Measurements from ENCODE around the gene MEN1. TPM values are rescaled to one million over a fixed set of nuclear protein-coding genes. Genes with fewer than 3 reads are reported as not detected.

MEN1 gene
- total and polyA plus RNA-seq, 2 of the 13 experiments (the other 11 are each of a cell fraction or from before 2014, with no cell fraction given), result 20.5 to 27.3 TPM

DNA sequence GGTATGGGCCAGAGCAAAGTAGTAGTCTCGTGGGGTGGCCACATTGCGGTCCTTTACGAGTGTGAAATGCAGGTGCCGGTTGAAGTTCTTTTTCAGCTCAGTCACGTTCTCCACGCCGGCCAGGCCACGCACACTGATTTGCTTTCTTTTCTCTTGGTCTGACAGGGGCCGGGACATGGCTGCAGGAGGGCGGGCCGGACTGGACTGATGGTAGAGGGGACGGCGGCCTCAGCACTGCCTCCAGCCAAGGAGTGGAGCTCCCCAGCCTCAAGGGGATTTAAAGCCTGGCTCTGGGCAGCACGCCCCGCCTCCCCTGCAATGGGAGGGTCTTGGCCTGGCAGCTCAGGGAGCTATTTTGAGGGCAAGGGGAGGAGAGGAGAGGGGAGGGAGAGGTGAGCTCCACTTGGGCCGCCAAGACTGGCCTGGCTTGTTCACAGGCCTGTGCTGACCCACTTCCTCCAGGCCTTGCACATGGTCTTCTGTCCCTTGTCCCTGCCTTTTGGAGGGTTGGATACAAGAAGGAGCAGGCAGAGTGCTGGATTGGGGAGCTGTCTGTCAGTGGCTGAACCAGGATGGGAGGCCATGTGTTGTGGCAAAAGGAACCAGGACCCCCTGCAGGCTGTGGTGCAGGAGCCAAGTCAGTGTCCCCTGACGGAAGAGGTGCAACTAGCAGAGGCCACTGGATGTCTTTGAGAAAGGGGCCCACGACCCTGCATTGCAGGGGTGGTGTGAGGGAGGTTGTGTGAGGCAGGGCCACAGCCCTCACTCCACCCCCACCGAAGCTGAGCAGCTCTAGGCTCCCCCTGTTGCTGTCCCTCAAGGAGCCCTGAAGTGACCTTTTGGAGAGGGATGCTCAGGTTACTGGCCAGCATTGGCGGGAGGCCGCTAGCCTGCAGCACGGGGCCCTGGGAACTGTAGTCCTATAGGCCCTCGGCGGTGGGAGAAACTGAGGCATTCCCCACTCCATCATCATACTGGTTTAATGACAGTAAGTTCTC, 50.3 kb downstream of the MEN1 start, which contains the start of gene PYGM (continued):
- TF ChIP-seq ZNF501 (CRISPR knock-in tag; IDR thresholded peaks at IDR 0.05) (0 out of 2 replicates have a peak, but pooled peaks have one; percentile 32), THAP11 (CRISPR knock-in tag; IDR thresholded peaks at IDR 0.05) (peak; percentile 62; the same call in 1 of the 2 replicates), FUBP1 (CRISPR knock-in tag; IDR thresholded peaks at IDR 0.05; ENCODE audit: borderline replicate concordance) (no peak)

DNA sequence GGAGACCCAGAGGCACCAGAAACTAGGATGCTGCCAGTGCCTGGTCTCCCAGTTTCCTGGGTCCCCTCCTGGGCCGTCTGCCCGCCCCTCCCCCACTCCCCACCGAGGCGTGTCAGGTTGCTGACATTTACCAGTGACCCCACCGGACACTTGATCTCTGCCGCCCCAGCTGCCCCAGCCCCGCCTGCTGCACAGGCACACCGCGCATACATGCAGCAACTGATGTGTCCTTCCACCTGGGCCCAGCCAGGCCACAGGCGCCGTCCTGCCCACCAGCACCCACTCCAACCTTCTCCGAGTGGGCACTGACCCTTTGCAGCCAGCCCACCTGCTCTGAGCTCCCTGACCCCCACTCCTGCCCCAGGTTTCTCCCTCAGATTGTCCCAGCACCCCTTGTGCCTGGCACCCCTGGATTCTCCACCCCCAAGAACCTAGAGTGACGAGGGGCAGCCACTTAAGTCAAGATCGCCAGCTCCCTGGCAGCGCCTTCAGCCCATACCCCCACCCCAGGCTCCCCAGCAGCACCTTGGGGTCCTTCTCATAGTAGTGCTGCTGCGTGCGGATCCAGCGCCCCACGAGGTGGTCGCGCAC, 51.1 kb downstream of the MEN1 start:
- peak; percentile 64 for ATAC-seq
- H3K36me3 ChIP-seq (replicated peaks in 1 of 2; ENCODE audit: control insufficient read depth in 1 of 2, insufficient read depth in 2 of 2, low read length in 2 of 2), result peaks cover 4 to 15% of the 10 kb centered on the region in 2 experiments; a peak in 4 of 5 replicates
- ChIA-PET CTCF (ENCODE audit: low intra/inter-chr PET ratio, low total read pairs) (no interaction called here), POLR2A (interaction anchor here (1.3 to 3.3 kb wide), 2 partner anchors 12 to 20 kb away, joined by 3 to 24 read pairs; partner anchors contain the start of gene SF1)
- peak overlapping the region in 1 of 3 experiments; percentile 37; a peak in 3 of 6 replicates for H3K4me3 ChIP-seq (replicated peaks in 1 of 3; ENCODE audit: insufficient read depth in 1 of 3, low read depth in 2 of 3, low read length in 3 of 3)
- H3K4me1 ChIP-seq (ENCODE audit: insufficient read depth, low read length), result peaks cover 35% of the 10 kb centered on the region
- in situ Hi-C loops (cut with HindIII; ENCODE audit: extremely low pct_ligation_motif_present, low pct_unique_long_range_greater_than_20kb) (no loop called here), intact Hi-C loops (cut with micrococcal nuclease; ENCODE audit: unreplicated experiment) (no loop called here)
- no peak for FAIRE-seq
- peak overlapping the region; percentile 59 for H3K4me2 ChIP-seq (ENCODE audit: low read depth, low read length)
- WGBS (ENCODE audit: low lambda C conversion rate), result 36% methylated on average over 11 of the region's 21 CpGs
- BruUV-seq (replicated peaks), result no TSS peak
- peak; percentile 50 for DNase-seq (ENCODE audit: low spot score)
- no peak overlapping the region for H3K27ac ChIP-seq (ENCODE audit: extremely low read length, insufficient read depth, low read length)
- peaks cover 3 to 15% of the 10 kb centered on the region in 2 experiments; a peak in 3 of 5 replicates for H3K27me3 ChIP-seq (ENCODE audit: control insufficient read depth in 1 of 2, insufficient read depth in 2 of 2, low read length in 2 of 2)
- no peak overlapping the region for H2AFZ ChIP-seq (ENCODE audit: low read length)
- H3K79me2 ChIP-seq (ENCODE audit: insufficient read depth, low read length), result no peaks in the 10 kb centered on the region
- no peak overlapping the region for H3K9ac ChIP-seq (ENCODE audit: insufficient read depth, low read depth, low read length)
- H4K20me1 ChIP-seq (ENCODE audit: insufficient read depth, low read length), result peaks cover 21% of the 10 kb centered on the region
- H3K9me3 ChIP-seq (ENCODE audit: low read length), result no peaks in the 10 kb centered on the region
- 0 out of 2 replicates have a peak, but pooled peaks have one; percentile 27 for TF ChIP-seq ARHGAP35 (CRISPR knock-in tag; IDR thresholded peaks at IDR 0.05; ENCODE audit: borderline replicate concordance)
- TF ChIP-seq POLR2AphosphoS2 (IDR thresholded peaks at IDR 0.05; ENCODE audit: low read depth, low read length), result peak; percentile 34
- TF ChIP-seq, protein P1, sequence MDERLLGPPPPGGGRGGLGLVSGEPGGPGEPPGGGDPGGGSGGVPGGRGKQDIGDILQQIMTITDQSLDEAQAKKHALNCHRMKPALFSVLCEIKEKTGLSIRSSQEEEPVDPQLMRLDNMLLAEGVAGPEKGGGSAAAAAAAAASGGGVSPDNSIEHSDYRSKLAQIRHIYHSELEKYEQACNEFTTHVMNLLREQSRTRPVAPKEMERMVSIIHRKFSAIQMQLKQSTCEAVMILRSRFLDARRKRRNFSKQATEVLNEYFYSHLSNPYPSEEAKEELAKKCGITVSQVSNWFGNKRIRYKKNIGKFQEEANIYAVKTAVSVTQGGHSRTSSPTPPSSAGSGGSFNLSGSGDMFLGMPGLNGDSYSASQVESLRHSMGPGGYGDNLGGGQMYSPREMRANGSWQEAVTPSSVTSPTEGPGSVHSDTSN (CRISPR knock-in tag; IDR thresholded peaks at IDR 0.05), result no peak
- no peak for TF ChIP-seq ZNF670 (CRISPR knock-in tag; IDR thresholded peaks at IDR 0.05; ENCODE audit: borderline replicate concordance)
- TF ChIP-seq ZNF292 (CRISPR knock-in tag; IDR thresholded peaks at IDR 0.05; ENCODE audit: borderline replicate concordance, low read depth), result 0 out of 2 replicates have a peak, but pooled peaks have one; percentile 22
- TF ChIP-seq, protein P2, sequence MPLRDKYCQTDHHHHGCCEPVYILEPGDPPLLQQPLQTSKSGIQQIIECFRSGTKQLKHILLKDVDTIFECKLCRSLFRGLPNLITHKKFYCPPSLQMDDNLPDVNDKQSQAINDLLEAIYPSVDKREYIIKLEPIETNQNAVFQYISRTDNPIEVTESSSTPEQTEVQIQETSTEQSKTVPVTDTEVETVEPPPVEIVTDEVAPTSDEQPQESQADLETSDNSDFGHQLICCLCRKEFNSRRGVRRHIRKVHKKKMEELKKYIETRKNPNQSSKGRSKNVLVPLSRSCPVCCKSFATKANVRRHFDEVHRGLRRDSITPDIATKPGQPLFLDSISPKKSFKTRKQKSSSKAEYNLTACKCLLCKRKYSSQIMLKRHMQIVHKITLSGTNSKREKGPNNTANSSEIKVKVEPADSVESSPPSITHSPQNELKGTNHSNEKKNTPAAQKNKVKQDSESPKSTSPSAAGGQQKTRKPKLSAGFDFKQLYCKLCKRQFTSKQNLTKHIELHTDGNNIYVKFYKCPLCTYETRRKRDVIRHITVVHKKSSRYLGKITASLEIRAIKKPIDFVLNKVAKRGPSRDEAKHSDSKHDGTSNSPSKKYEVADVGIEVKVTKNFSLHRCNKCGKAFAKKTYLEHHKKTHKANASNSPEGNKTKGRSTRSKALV (CRISPR knock-in tag; IDR thresholded peaks at IDR 0.05), result no peak
- TF ChIP-seq ZNF232 (CRISPR knock-in tag; IDR thresholded peaks at IDR 0.05; ENCODE audit: borderline replicate concordance), result no peak
- peak; percentile 38; the same call in 1 of the 2 replicates for TF ChIP-seq SAP130 (CRISPR knock-in tag; IDR thresholded peaks at IDR 0.05; ENCODE audit: low read depth)
- 0 out of 2 replicates have a peak, but pooled peaks have one; percentile 13 for TF ChIP-seq HNF4A (CRISPR knock-in tag; IDR thresholded peaks at IDR 0.05)
- TF ChIP-seq SP5 (CRISPR knock-in tag; IDR thresholded peaks at IDR 0.05; ENCODE audit: borderline replicate concordance, low read depth), result peak; percentile 66
- no peak for TF ChIP-seq STAT5B (CRISPR knock-in tag; IDR thresholded peaks at IDR 0.05)
- TF ChIP-seq ESRRA (CRISPR knock-in tag; IDR thresholded peaks at IDR 0.05; ENCODE audit: low read depth), result peak; percentile 22; the same call in 1 of the 2 replicates
- TF ChIP-seq ZNF207 (IDR thresholded peaks at IDR 0.05; ENCODE audit: borderline replicate concordance), result no peak

Measured in HepG2 (cell line).